Motor neuron (in vitro differentiated cells): ENCODE data around the gene GALNT6. TPM values are rescaled to one million over a fixed set of nuclear protein-coding genes. Genes with fewer than 3 reads are reported as not detected.

Source experiments
- ATAC-seq, 8 experiments: fragments of 200-7000 bp; cut with Tn5 transposase; replicated peaks in 6 of 8; 2 replicates each; pipeline ENCODE4 v1.8.0; 2021; ENCODE audit warnings: mild to moderate bottlenecking in 8 of 8, moderate library complexity in 8 of 8
- H3K27ac ChIP-seq, 2 donors: fragments of 250-450 bp; sonication (Bioruptor Pico); 2 replicates each; pipeline ENCODE4 v1.9.0; 2021; ENCODE audit warnings: antibody characterized with exemption in 2 of 2, mild to moderate bottlenecking in 2 of 2, moderate library complexity in 1 of 2
- H3K4me1 ChIP-seq, 2 donors: fragments of 250-450 bp; sonication (Bioruptor Pico); replicated peaks in 1 of 2; 2 replicates each; pipeline ENCODE4 v1.6.1; 2021; ENCODE audit warnings: antibody characterized with exemption in 2 of 2, mild to moderate bottlenecking in 2 of 2, moderate library complexity in 1 of 2
- H3K4me3 ChIP-seq, 5 donors: fragments of 250-450 bp; sonication (Bioruptor Pico); 2 replicates each; pipeline ENCODE4 v1.9.0; 2021; ENCODE audit warnings: antibody characterized with exemption in 5 of 5, mild to moderate bottlenecking in 5 of 5, moderate library complexity in 4 of 5
- WGBS, 10 experiments: fragments of 450-650 bp; shearing (Covaris generic); methylation state at CpG; one replicate each; pipeline ENCODE4 v1.0.0; 2022; 5-methylcytosine and 5-hydroxymethylcytosine counted together
- in situ Hi-C, 9 experiments: fragments of 400-800 bp; cut with MboI; loops; one replicate each; pipeline ENCODE4 v1.15.0; 2021; ENCODE audit warnings: low sequenced_read_pairs in 9 of 9, low pct_unique_long_range_greater_than_20kb in 2 of 9; ENCODE audit not compliant: unreplicated experiment in 9 of 9
- total RNA-seq, 8 experiments: library from RNA; unstranded; fragments of 300-600 nt; gene quantifications; 2 replicates each; pipeline versions ENCODE4 v1.2.3 to v1.2.4, GENCODE V29; 2022

Gene GALNT6
- total RNA-seq, 8 experiments from 2014 or later, result 0.07 to 91.6 (median 50.3) TPM; not detected in 3

DNA sequence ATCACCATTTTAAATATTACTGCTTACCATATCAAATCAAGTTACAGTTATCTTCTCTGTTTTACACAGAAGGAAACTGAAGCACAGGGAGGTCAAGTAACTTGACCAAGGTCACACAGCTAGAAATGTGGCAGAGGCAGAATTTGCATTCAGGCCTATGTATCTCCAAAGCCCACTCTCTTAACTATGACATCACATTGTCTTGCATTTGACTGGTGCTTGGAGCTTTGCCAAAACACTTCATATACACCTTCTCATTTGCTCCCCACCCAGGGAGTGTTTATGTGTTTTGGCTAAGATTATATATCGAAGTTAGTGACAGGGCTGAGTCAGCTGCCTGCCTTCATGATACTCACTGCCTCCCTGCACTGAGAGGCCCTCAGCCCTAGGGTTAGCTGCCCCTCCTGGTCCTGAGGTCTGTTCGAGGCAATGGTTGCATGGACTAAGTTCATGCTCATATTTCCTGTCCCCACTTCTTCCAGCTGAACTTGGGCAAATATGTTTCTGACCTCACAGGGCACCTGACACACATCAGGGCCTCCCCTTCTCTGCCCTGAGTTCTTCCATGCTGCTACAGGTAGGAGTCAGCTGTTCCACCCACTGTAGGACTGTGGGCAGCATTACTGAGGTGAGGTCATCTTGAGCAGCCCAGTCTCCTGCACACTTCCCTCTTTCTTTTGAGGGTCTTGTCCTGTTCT, 1.8 kb downstream of the GALNT6 start:
- Histone ChIP-seq H3K4me1 (peaks cover 2 to 11% of the 10 kb centered on the region in 2 donors), H3K27ac (no peak overlapping the region), H3K4me3 (no peak overlapping the region)
- WGBS, 10 experiments, result 17 to 100% (median 92%) methylated on average over 1 to 2 of the region's 2 CpGs; no CpG with 5 or more reads in 5 of the 10 experiments
- in situ Hi-C loops, result no loop called here
- ATAC-seq, result peak in 5 of 8 experiments; percentile 2 to 45 (median 19)

DNA sequence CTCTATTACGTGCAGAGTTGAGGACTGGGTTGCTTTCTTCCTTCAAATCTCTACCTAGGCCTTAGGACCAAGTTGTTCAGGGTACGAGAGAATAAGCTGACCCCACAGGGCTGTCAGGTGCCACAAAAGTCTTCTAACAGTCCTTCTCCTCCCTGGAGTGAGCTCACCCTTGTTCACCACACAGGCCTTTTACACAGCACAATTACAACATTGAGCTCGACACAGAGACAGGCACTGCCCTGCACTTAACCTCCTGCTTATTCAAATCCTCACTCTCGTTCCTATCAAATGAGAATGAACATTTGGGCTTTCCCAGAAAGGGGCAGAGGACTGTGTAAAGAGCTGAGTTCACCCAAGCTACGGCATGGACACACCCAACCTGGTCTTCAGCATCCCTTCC, 2.4 kb downstream of the GALNT6 start:
- 65 to 100% (median 78%) methylated on average over 1 to 5 of the region's 5 CpGs; no CpG with 5 or more reads in 3 of the 10 experiments for WGBS, 10 experiments
- H3K4me1 ChIP-seq, result peaks cover 2 to 11% of the 10 kb centered on the region in 2 donors
- no peak overlapping the region for H3K27ac ChIP-seq
- ATAC-seq, result peak in 3 of 8 experiments; percentile 4 to 45 (median 36)
- no peak overlapping the region for H3K4me3 ChIP-seq
- in situ Hi-C loops, result no loop called here

DNA sequence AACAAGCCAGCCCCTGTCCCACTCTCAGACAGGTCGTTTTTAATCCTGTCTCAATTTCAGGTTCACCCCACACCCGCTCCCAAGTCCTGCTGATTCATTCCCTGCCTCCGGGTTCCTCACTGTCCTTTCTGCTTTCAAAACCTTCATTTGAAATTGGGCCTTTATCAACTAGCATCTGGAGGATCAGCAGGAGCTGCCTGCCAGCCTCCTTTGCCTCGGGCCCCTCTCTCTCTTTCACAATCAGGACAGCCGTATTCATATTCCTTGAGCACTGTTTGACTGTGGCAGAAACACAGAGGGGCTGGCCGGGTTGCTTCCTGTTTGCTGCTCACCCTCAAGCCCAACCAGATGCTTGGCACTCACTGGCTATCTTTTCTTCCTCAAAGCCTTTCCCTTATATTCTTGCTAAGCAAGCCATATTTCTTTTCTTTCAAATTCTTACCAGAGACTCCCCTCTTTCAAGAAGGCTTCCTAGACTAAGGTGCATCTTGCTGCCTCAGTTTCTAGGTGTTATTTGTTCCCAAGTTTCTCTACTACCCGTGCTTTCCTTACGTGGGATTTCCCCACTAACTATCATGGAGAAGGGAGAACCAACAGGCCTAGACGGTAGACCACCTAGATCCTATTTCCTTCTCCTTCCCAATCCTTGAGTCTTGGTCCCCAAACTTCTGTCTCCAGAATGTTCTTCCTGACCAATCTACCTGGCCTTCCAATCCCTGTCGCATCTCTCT, 3.0 kb downstream of the GALNT6 start:
- no peak overlapping the region for H3K4me3 ChIP-seq
- WGBS, 10 experiments, result 26 to 100% (median 56%) methylated on average over 1 to 8 of the region's 10 CpGs
- H3K4me1 ChIP-seq, result peaks cover 2 to 11% of the 10 kb centered on the region in 2 donors
- peak in 3 of 8 experiments; percentile 12 to 70 (median 28) for ATAC-seq
- H3K27ac ChIP-seq, result no peak overlapping the region
- in situ Hi-C loops, result no loop called here

DNA sequence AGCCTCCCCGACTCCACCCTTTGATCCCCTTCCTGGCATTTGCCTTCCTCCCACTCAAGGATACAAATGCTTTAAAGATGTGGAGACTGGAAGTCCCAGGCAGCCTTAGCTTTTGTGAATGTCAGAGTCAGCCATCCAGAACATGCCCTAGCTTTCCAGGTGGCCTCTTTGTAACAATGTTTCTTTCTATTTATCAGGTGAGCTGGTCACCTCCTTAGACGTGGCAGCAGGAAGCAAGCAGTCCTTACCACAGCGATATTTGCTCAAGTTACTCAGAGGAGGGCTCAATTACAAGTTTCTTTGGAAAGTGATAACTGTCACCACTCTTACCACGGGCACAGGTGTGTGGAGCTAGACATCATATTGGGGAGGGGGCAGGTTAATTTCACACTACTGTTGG, 4.9 kb downstream of the GALNT6 start:
- 75 to 80% (median 80%) methylated on average over 1 to 2 of the region's 4 CpGs; no CpG with 5 or more reads in 7 of the 10 experiments for WGBS, 10 experiments
- no peak for ATAC-seq
- Histone ChIP-seq H3K4me3 (no peak overlapping the region), H3K27ac (no peak overlapping the region), H3K4me1 (peaks cover 0 to 6% of the 10 kb centered on the region in 2 donors)
- in situ Hi-C loops, result no loop called here

DNA sequence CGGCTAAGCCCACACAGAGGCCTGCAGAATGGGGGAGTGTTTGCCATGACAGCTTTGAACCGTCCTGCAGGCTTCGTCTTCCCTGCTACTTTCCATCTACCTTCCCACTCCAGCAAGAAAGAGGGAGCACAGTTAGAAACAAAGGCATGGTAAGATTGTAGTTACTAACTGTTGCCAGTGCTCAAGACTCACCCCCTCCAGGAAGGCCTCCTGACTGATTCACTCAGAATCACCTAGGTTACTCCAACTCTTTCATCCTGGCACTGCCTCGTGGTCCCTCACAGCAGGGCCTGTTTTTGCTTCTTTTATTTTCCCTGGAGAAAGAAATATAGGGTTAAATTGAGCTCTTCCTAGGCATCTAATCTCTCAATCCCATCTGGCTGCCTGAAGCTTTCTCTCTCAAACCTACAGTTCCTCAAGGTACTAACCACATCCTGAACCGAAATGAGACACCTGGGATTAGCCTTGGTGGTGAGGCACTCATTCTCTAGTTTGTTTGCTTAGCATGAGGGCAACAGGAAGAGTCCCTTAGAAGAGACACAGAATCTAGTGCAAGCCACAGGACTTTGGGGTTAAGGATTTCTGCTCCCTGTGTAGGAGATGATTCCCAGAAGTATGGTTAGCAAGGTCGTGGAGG, 7.8 kb downstream of the GALNT6 start:
- in situ Hi-C loops, result no loop called here
- WGBS, 10 experiments, result 63 to 100% (median 90%) methylated on average over 1 to 6 of the region's 6 CpGs; no CpG with 5 or more reads in 3 of the 10 experiments

DNA sequence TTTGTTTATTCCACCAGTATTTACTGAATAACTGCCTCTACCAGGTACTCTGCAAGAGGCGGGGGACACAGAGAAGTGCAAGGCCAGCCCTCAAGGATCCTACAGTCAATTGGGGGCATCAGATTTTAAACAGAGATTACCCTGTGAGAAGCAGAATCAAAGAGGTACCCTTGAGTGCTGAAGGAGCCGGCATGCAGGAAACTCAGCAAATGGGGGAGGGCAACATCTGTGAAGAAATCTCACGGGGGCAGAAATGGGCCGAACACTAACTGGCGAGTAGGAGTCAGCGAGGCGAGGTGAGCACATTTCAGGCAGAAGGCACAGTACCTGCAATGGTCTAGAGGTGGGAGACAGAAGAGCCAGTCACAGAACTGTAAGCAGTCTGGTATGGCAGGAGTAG, 9.0 kb downstream of the GALNT6 start:
- 82 to 100% (median 88%) methylated on average over 5 to 7 of the region's 7 CpGs; no CpG with 5 or more reads in 5 of the 10 experiments for WGBS, 10 experiments
- no peak overlapping the region for H3K27ac ChIP-seq
- H3K4me3 ChIP-seq, result no peak overlapping the region
- no peaks in the 10 kb centered on the region for H3K4me1 ChIP-seq
- ATAC-seq, result no peak
- in situ Hi-C loops, result no loop called here

More for the DNA sequence above, 7.8 kb downstream of the GALNT6 start:
- Histone ChIP-seq H3K27ac (no peak overlapping the region), H3K4me3 (no peak overlapping the region), H3K4me1 (peaks cover 0 to 6% of the 10 kb centered on the region in 2 donors)
- no peak for ATAC-seq

DNA sequence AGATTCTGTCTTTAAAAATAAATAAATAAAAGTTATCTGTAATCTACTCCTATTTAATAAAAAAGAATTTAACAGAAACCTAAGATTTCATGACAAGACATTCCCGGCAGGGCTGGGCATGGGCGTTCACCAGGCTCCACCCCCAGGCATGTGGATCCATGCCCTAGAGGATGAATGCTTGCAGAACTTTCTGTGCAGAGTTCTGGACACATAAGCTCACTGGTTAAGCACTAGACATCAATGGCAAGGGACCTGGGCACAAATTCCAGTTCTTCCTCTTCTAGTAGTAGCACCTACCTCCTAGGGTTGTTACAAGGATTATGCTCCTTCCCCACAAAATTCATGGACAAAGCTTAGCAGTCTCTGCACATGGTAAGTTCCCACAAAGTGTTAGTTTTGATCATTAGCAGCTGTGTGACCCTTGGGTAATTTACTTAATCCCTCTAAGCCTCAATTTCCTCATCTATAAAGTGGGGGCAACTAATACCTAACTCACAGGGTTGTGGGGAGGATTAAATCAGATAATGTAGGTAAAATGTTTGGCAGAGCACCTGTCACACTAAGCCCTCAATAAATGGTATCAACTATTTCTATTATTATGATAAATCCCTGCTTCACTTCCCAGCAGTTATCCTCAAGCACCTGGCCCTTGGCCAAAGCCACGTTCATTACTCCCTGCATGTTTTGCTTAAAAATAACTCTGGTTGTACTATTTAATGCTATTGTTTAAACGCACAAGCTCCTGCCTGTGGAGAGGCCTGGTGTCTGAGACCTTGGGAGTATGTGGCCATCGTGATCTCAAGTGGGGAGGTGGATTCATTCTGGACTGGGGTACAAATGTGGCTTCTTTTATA, 9.8 kb downstream of the GALNT6 start:
- 0 to 93% (median 42%) methylated on average over 1 to 4 of the region's 5 CpGs for WGBS, 10 experiments
- peak in 3 of 8 experiments; percentile 81 to 89 (median 89) for ATAC-seq
- H3K27ac ChIP-seq, result no peak overlapping the region
- no peak overlapping the region for H3K4me3 ChIP-seq
- in situ Hi-C loops, result no loop called here
- no peaks in the 10 kb centered on the region for H3K4me1 ChIP-seq

DNA sequence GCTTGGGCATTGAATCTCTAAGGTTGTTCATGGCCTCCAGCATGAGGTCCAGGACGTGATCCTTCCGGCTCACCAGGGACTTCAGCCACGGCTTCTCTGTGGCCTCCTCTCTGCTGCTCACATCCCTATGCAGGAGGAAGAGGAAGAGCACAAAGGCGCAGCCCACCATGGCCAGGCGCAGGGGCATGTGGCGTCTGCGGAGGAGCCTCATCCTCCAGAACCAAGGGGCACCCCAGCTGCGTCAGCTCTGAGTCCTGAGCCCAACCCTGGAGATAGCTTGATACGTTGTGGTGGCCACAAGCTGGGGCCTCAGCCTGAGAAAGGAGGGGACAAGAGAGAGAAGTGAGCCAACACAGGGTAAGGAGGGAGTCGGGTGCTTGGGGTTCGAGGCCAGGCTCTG, 11.6 kb downstream of the GALNT6 start:
- in situ Hi-C loops, result no loop called here
- no peak overlapping the region for H3K27ac ChIP-seq
- WGBS, 10 experiments, result 73 to 100% (median 85%) methylated on average over 1 to 2 of the region's 11 CpGs; no CpG with 5 or more reads in 6 of the 10 experiments
- H3K4me1 ChIP-seq, result no peaks in the 10 kb centered on the region
- no peak overlapping the region for H3K4me3 ChIP-seq
- ATAC-seq, result no peak

DNA sequence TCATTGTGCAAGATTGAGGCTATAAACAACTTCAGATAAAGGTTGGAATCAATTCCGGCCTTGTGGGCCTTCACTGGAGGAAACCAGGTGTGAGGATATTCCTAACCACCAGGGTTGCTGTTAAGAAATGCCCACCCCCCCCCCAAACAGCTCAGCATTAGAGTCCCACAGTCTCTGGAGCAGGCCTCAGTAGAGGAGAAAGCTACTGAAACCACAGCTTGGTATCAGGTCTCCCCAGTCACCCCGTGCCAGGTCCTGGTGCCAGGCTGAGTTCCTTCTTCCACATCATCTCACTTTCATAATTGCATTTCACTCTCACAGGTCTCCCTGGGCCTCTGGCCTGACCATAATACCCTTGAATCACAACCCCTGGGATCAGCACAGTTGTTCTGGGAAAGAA, 12.5 kb downstream of the GALNT6 start:
- Histone ChIP-seq H3K27ac (no peak overlapping the region), H3K4me1 (no peaks in the 10 kb centered on the region), H3K4me3 (no peak overlapping the region)
- in situ Hi-C loops, result no loop called here
- WGBS, 10 experiments, result 83 to 100% (median 100%) methylated on average over 1 of the region's 2 CpGs; no CpG with 5 or more reads in 5 of the 10 experiments
- ATAC-seq, result no peak

DNA sequence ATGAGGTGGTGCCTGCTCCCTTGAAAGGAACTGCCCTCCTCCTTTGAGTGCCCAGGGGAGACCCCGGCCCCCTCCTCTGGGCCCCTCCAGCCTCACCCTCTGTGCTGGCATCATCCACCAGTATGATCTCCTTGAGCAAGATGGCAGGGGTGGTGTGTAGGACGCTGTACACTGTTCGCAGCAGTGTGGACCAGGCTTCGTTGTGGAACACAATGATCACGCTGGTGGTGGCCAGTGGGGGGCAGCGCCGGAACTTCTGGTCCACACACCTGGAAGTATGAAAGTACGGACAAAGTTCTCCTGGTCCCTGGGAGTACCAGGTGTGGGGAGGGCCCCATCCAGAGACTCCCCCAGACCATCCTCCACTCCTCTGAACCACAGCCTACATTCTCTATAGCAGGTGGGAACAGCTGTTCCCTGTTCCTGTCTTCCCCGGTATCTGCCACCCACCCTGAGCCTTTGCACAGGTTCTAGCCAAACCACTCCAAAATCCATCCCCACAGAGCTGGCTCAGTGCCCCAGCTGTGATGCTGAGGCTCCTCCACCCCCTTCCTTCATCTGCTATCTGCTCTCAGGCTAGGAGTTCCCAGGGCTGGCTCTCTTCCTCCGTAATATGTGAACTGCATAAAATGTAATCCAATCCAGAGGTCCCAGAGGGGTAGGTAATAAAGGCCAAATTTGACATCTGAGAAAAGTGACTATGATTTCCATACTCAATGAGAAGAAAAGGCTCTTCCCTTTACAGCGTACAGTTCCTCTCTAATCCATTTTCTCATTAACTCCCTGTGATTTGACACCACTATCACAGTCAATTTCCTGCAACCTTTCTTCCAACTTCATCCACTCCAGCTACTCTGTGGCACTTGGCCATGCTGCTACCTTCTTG, 13.9 kb downstream of the GALNT6 start:
- H3K4me3 ChIP-seq, result no peak overlapping the region
- in situ Hi-C loops, result no loop called here
- no peaks in the 10 kb centered on the region for H3K4me1 ChIP-seq
- no peak overlapping the region for H3K27ac ChIP-seq
- ATAC-seq, result peak in 3 of 8 experiments; percentile 43 to 71 (median 60)
- WGBS, 10 experiments, result 44 to 100% (median 93%) methylated on average over 1 to 4 of the region's 11 CpGs; no CpG with 5 or more reads in 4 of the 10 experiments

DNA sequence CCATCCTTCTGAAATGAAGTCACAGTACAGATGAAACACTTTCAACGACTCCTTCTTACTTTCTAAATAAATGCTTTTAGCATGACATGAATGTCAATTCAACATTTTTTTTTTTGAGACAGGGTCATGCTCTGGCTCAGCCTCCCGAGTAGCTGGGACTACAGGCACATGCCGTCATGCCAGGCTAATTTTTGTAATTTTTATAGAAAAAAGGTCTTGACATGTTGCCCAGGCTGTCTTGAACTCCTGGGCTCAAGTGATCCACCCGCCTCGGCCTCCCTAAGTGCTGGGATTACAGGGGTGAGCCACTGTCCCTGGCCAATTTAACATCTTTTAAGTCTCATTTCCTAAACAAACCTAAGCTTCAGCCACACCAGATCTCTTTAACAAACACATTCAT, 16.4 kb downstream of the GALNT6 start:
- Histone ChIP-seq H3K4me3 (no peak overlapping the region), H3K27ac (no peak overlapping the region), H3K4me1 (peaks cover 0 to 6% of the 10 kb centered on the region in 2 donors)
- ATAC-seq, result no peak
- in situ Hi-C loops, result no loop called here
- WGBS, 10 experiments, result 26 to 93% (median 75%) methylated on average over 2 to 5 of the region's 5 CpGs; no CpG with 5 or more reads in 2 of the 10 experiments

DNA sequence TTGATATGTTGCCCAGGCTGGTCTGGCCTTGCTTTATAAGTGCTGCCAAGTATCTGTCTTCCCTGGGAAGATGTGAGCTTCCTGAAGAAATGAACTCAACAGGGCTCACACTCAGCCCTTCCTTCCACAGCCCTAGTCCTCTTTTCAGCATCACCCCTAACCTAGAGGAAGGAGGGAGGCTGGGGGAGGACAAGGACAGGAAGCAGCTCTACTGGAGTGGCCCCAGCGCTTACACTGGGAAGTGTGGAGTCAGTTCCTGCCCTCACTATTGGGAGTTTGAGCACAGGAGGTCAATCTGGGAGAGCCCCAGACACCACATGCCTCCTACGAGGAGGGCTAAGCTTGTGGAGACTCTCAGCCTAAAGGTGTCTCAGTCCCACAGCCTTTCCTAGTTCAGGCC, 16.8 kb downstream of the GALNT6 start:
- Histone ChIP-seq H3K4me3 (no peak overlapping the region), H3K4me1 (peaks cover 0 to 6% of the 10 kb centered on the region in 2 donors), H3K27ac (no peak overlapping the region)
- WGBS, 10 experiments, result 46 to 100% (median 80%) methylated on average over 1 to 2 of the region's 2 CpGs; no CpG with 5 or more reads in 5 of the 10 experiments
- ATAC-seq, result no peak
- in situ Hi-C loops, result no loop called here
